IMR-90 (cell line): ENCODE measurements around the gene STX2. TPM values are rescaled to one million over a fixed set of nuclear protein-coding genes. Genes with fewer than 3 reads are reported as not detected.

Source experiments
- ATAC-seq: fragments of 200-7000 bp; cut with Tn5 transposase; 2 replicates; pipeline ENCODE4 v1.9.1; 2020; ENCODE audit warnings: low read depth, mild to moderate bottlenecking, moderate library complexity
- BruUV-seq: library from RNA; stranded (reverse); fragments of 400-500 nt; replicated peaks from 2 replicates; lab custom pipeline; 2021; lab: Mats Ljungman, UMichigan
- CTCF ChIA-PET: fragments of 300-600 bp; formaldehyde crosslinking; extraction: SDS; loops from one replicate; lab custom pipeline; 2021; ENCODE audit warnings: antibody characterized with exemption; lab: Yijun Ruan, JAX
- POLR2A ChIA-PET: fragments of 300-600 bp; sonication (Branson Sonifier 250); formaldehyde crosslinking; loops from one replicate; lab custom pipeline; 2022; ENCODE audit warnings: antibody characterized with exemption; ENCODE audit not compliant: unreplicated experiment; lab: Charles Lee
- DNase-seq: peaks from one replicate; pipeline ENCODE4 v3.0.0; 2013
- H2AFZ ChIP-seq: replicated peaks from 2 replicates; pipeline ENCODE3; 2013; ENCODE audit warnings: low read length, mild to moderate bottlenecking; ENCODE audit not compliant: poor library complexity
- H2AK5ac ChIP-seq: 2 replicates; pipeline ENCODE4 v1.6.1; 2013; ENCODE audit warnings: low read depth, low read length, inconsistent platforms
- H2AK9ac ChIP-seq: replicated peaks from 2 replicates; pipeline ENCODE3; 2013; ENCODE audit warnings: mild to moderate bottlenecking, low read depth, low read length, moderate library complexity; ENCODE audit not compliant: poor library complexity
- H2BK120ac ChIP-seq: 2 replicates; pipeline ENCODE4 v1.6.1; 2013; ENCODE audit warnings: low read depth, low read length, inconsistent platforms
- H2BK15ac ChIP-seq: 3 replicates; pipeline ENCODE4 v1.6.1; 2013; ENCODE audit warnings: low read depth, low read length, inconsistent platforms
- H2BK20ac ChIP-seq: 2 replicates; pipeline ENCODE4 v1.6.1; 2013; ENCODE audit warnings: low read depth, mild to moderate bottlenecking, inconsistent platforms, low read length, moderate library complexity
- H2BK5ac ChIP-seq: 2 replicates; pipeline ENCODE4 v1.6.1; 2013; ENCODE audit warnings: mild to moderate bottlenecking, low read depth, low read length, inconsistent platforms; ENCODE audit not compliant: poor library complexity, severe bottlenecking
- H3K14ac ChIP-seq: replicated peaks from 2 replicates; pipeline ENCODE4 v1.6.1; 2013; ENCODE audit warnings: low read depth, low read length, inconsistent platforms
- H3K18ac ChIP-seq: 2 replicates; pipeline ENCODE4 v1.6.1; 2013; ENCODE audit warnings: low read depth, low read length, control low read depth
- H3K23ac ChIP-seq: 2 replicates; pipeline ENCODE4 v1.6.1; 2013; ENCODE audit warnings: low read depth, low read length, inconsistent platforms
- H3K27ac ChIP-seq: 2 replicates; pipeline ENCODE4 v1.5.1; 2013; ENCODE audit warnings: mild to moderate bottlenecking, control low read depth, low read length; ENCODE audit not compliant: insufficient read depth
- H3K27me3 ChIP-seq: 2 replicates; pipeline ENCODE4 v1.6.1; 2013; ENCODE audit warnings: low read length; ENCODE audit not compliant: control insufficient read depth, insufficient read depth
- H3K36me3 ChIP-seq: 2 replicates; pipeline ENCODE4 v1.6.1; 2013; ENCODE audit warnings: low read length, mixed read lengths; ENCODE audit not compliant: control insufficient read depth, insufficient read depth
- H3K4ac ChIP-seq: 2 replicates; pipeline ENCODE4 v1.6.1; 2013; ENCODE audit warnings: low read depth, low read length, inconsistent platforms
- H3K4me1 ChIP-seq: 2 replicates; pipeline ENCODE4 v1.6.1; 2013; ENCODE audit warnings: low read length, mixed read lengths; ENCODE audit not compliant: control insufficient read depth, insufficient read depth
- H3K4me2 ChIP-seq: 2 replicates; pipeline ENCODE4 v1.6.1; 2013; ENCODE audit warnings: low read depth, mild to moderate bottlenecking, control low read depth, low read length, moderate library complexity
- H3K4me3 ChIP-seq: 2 replicates; pipeline ENCODE4 v1.5.1; 2013; ENCODE audit warnings: low read depth, mild to moderate bottlenecking, control low read depth, low read length, moderate library complexity; ENCODE audit not compliant: insufficient read depth
- H3K56ac ChIP-seq: 2 replicates; pipeline ENCODE4 v1.6.1; 2013; ENCODE audit warnings: low read length, inconsistent platforms; ENCODE audit not compliant: insufficient read depth; ENCODE audit errors: extremely low read depth
- H3K79me1 ChIP-seq, 2 experiments: 2 replicates each; pipeline ENCODE4 v1.6.1; 2013; ENCODE audit warnings: low read length in 2 of 2, inconsistent platforms in 1 of 2, low read depth in 1 of 2
- H3K9ac ChIP-seq: 2 replicates; pipeline ENCODE4 v1.6.1; 2013; ENCODE audit warnings: low read depth, low read length, control low read depth
- H3K9me1 ChIP-seq: 2 replicates; pipeline ENCODE4 v1.6.1; 2013; ENCODE audit warnings: low read length, inconsistent platforms; ENCODE audit not compliant: insufficient read depth
- H3K9me3 ChIP-seq: 2 replicates; pipeline ENCODE4 v1.6.1; 2013; ENCODE audit warnings: low read length; ENCODE audit not compliant: control insufficient read depth, insufficient read depth
- H4K20me1 ChIP-seq: 2 replicates; pipeline ENCODE4 v1.6.1; 2013; ENCODE audit warnings: low read length, inconsistent platforms; ENCODE audit not compliant: insufficient read depth
- H4K5ac ChIP-seq: 2 replicates; pipeline ENCODE4 v1.6.1; 2013; ENCODE audit warnings: mild to moderate bottlenecking, low read depth, low read length, control low read depth
- H4K8ac ChIP-seq, 2 experiments: 2 replicates each; pipeline ENCODE4 v1.6.1; 2013; ENCODE audit warnings: low read depth in 2 of 2, low read length in 2 of 2, control low read depth in 1 of 2, inconsistent platforms in 1 of 2
- H4K91ac ChIP-seq: 2 replicates; pipeline ENCODE4 v1.6.1; 2013; ENCODE audit warnings: low read depth, low read length, inconsistent platforms; ENCODE audit not compliant: insufficient read depth
- NFE2L2 ChIP-seq: fragments of 150-350 bp; IDR thresholded peaks from 2 replicates; pipeline ENCODE4 v1.6.1; 2016; ENCODE audit warnings: low read depth, mild to moderate bottlenecking, low read length
- SMC3 ChIP-seq: fragments of 150-350 bp; IDR thresholded peaks from 2 replicates; pipeline ENCODE4 v1.6.1; 2016; ENCODE audit warnings: low read depth, mild to moderate bottlenecking, antibody characterized with exemption, low read length, moderate library complexity
- WGBS, 2 experiments: methylation state at CpG; one replicate each; pipeline versions ENCODE4 v1.1.5 to v1.1.7; 2013; ENCODE audit warnings: missing lambda C conversion rate in 2 of 2; ENCODE audit not compliant: insufficient read length in 1 of 2; ENCODE audit errors: extremely low coverage in 2 of 2; 5-methylcytosine and 5-hydroxymethylcytosine counted together
- dilution Hi-C: fragments of 300-500 bp; cut with HindIII; formaldehyde crosslinking; loops from one replicate; pipeline ENCODE4 v1.14.3; 2018; ENCODE audit warnings: low sequenced_read_pairs; ENCODE audit not compliant: unreplicated experiment
- in situ Hi-C: fragments of 300-500 bp; cut with MboI; formaldehyde crosslinking; loops from 3 replicates; pipeline ENCODE4 v1.14.3; 2019; ENCODE audit warnings: low sequenced_read_pairs, inconsistent platforms, mixed read lengths
- intact Hi-C: fragments of 100-400 bp; cut with micrococcal nuclease; formaldehyde crosslinking; loops from 2 replicates; pipeline ENCODE4 v1.10.0; 2022
- polyA plus RNA-seq, 3 experiments: library from polyadenylated mRNA; depleted of rRNA; stranded (reverse); fragments of >200 nt; gene quantifications; 2 replicates each; pipeline ENCODE4 v1.2.3, GENCODE V29; 2012; ENCODE audit warnings: low replicate concordance in 1 of 3
- total RNA-seq: library from RNA; depleted of rRNA; stranded (reverse); fragments of >200 nt; gene quantifications from 2 replicates; pipeline ENCODE4 v1.2.3, GENCODE V29; 2012

The STX2 gene
- total and polyA plus RNA-seq, 2 of the 4 experiments (the other 2 are of a cell fraction), result 26.9 to 32.5 TPM

GRCh38 chr12:130835011-130835410 is 4.0 kb downstream of the STX2 start:
- POLR2A ChIA-PET, result no interaction called here
- 100% methylated on average over 1 of the region's 11 CpGs; no CpG with 5 or more reads in 1 of the 2 experiments for whole genome bisulfite sequencing, 2 experiments

More at GRCh38 chr12:130835011-130835410, 4.0 kb downstream of the STX2 start:
- no peak overlapping the region for H3K4me3 ChIP-seq
- in situ Hi-C loops (no loop called here), dilution Hi-C loops (no loop called here), intact Hi-C loops (no loop called here)
- no peak overlapping the region for H4K5ac ChIP-seq
- no peak overlapping the region for H3K9ac ChIP-seq
- no peak overlapping the region for H2BK15ac ChIP-seq
- H3K9me1 ChIP-seq, result peaks cover 21% of the 10 kb centered on the region
- CTCF ChIA-PET, result interaction anchor here (0.6 kb wide), 1 partner anchor 1036 kb away, joined by 7 read pairs; no protein-coding TSS in a partner anchor
- no peak overlapping the region for H4K91ac ChIP-seq
- no peak overlapping the region for H4K8ac ChIP-seq
- peaks cover 27% of the 10 kb centered on the region for H3K4me1 ChIP-seq
- no peak overlapping the region for H2BK5ac ChIP-seq
- no peak overlapping the region for H2AFZ ChIP-seq
- no peaks in the 10 kb centered on the region for H3K36me3 ChIP-seq
- H3K14ac ChIP-seq, result no peak overlapping the region
- DNase-seq, result no peak
- no peak overlapping the region for H2BK20ac ChIP-seq
- H3K56ac ChIP-seq, result no peak overlapping the region
- TF ChIP-seq SMC3 (no peak), NFE2L2 (no peak)
- H3K27me3 ChIP-seq, result no peaks in the 10 kb centered on the region
- H3K4me2 ChIP-seq, result no peak overlapping the region
- BruUV-seq, result no TSS peak
- H2AK5ac ChIP-seq, result no peak overlapping the region
- H2BK120ac ChIP-seq, result no peak overlapping the region
- H3K79me1 ChIP-seq, result peaks cover 15 to 63% of the 10 kb centered on the region in 2 experiments
- H3K4ac ChIP-seq, result no peak overlapping the region
- no peak overlapping the region for H2AK9ac ChIP-seq
- no peak overlapping the region for H3K23ac ChIP-seq
- no peak overlapping the region for H3K18ac ChIP-seq
- ATAC-seq, result no peak
- peaks cover 35% of the 10 kb centered on the region for H4K20me1 ChIP-seq
- H3K27ac ChIP-seq, result no peak overlapping the region
- H3K9me3 ChIP-seq, result no peaks in the 10 kb centered on the region
